ENCODE measurements around the gene TOMM70. TPM values are rescaled to one million over a fixed set of nuclear protein-coding genes. Genes with fewer than 3 reads are reported as not detected.
"Not testable (repeated sequence)": the region's sequence is repeated elsewhere in the genome, so short reads cannot be mapped to it uniquely, and the experiment has no call there.

TOMM70 gene
- polyA plus RNA-seq, 4 donors: 62.8 to 75.6 (median 67.7) TPM

DNA sequence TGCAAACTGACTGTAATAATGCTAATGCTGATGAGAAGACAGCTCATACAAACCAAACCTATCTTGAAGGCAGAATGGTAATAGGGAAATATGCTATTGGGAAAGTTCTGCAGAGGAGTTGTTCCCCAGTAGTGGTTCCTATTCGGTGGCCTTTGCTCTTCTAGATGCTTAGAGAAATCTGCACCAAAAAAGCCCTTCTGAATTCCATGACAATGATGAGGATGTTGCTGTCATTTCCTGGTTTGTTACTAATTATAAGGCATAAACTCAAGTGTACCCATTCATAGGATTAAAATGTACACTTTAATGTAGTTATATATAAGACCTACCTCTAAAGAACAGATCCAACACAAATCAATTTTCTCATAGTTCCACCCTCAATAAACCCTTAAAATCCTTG lies 30.1 kb downstream of the TOMM70 start:
- no peak for DNase-seq (ENCODE audit: low read depth in 4 of 4, low spot score in 2 of 4)

DNA sequence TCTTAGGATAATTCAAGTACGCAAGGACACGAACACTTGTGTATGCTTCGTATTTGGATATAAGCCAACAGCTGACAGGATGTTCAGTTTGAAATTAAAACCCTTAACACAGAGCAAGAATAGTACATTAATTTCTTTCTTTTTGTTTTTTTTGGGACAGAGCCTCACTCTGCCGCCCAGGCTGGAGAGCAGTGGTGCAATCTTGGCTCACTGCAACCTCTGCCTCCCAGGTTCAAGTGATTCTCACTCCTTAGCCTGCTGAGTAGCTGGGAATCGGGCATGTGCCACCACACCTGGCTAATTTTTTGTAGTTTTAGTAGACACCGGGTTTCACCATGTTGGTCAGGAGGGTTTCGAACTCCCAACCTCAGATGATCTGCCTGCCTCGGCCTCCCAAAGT lies 32.4 kb downstream of the TOMM70 start:
- no peak for DNase-seq (ENCODE audit: low read depth in 4 of 4, low spot score in 2 of 4)

DNA sequence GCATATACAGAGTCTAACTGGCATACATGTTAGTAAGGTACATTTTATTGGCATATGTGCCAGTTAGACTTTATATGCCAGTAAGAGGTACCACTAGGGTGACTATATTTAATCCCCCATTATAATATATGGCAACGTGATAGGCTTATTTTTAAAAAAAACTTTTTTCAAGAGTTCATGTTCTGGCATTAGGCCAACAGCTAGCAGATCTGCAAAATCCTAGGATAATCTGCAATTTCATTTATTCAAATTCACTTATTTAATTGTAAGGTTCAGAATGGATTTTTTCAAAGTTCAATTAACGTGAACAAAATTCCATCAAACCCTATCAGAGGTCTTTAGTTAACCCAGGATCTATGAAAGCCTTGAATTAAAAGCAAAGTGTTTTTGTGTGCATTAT lies 34.5 kb downstream of the TOMM70 start:
- no peak for DNase-seq (ENCODE audit: low read depth in 4 of 4, low spot score in 2 of 4)

DNA sequence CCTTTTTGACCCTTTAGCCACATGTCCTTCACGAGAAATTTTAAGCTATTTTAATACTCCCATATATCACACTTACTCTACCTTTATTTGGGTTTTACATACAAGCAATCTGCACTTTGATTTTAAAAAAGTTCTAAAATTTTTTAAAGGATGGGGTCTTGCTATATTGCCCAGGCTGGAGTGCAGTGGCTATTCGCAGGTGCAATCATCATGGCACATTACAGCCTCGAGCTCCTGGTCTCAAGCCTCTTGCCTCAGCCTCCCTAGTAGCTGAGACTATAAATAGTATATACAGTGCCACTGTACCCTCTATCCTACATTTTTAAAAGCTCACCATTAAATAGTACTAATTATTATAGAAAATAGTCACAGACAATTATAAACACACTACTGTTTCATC lies 36.5 kb downstream of the TOMM70 start:
- DNase-seq (ENCODE audit: low read depth in 4 of 4, low spot score in 2 of 4): no peak

DNA sequence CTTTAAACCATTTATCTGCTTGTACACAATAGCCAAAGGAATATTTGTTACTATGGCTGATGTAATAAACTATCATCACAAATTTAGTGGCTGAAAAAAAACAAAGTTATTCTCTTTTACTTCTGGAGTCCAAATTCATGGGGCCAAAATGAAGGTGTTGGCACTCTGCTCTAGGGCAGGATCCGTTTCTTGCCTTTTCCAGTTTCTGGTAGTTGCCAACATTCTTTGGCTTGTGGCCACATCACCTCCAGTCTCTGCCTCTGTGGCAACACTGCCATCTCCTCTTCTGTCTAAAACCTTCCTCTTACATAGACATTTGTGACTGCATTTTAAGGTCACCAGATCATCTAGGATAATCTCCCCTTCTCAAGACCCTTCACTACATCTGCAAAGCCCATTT lies 39.0 kb downstream of the TOMM70 start:
- no peak for DNase-seq (ENCODE audit: low read depth in 4 of 4, low spot score in 2 of 4)

DNA sequence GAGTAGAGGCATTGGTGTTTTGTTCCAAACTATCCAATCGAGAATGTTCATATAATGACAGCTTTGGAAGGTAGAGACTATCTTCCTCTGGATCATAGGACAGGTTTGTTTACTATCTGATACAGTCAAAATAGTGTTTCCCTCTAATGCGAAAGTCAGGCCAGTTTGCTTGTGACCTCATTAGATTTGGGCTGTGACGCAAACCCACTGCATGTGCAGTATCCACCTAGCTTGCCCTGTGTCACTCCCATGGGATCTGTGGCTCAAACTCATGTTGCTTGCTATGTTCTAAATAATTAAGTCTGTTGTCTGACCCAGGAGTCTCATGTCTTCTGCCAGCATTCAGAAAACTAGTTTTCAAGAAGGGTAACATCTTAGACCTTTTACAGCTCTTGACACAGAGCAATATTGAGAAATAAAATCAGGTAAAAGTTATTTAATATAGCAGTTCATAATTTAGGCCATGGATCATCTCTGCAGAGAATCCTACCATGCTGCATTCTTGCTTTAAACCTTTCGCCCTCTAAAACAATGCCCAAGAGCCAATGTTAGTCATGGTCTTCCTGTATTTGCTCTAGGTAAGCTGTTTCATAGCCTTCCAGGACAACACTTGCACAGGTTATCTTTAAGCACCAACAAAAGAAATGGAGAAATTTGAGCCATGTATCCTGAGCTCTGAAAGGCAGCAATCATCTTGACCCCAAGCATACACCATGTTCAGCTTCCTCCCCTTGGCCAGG lies 40.0 kb downstream of the TOMM70 start:
- DNase-seq (ENCODE audit: low read depth in 4 of 4, low spot score in 2 of 4): no peak

DNA sequence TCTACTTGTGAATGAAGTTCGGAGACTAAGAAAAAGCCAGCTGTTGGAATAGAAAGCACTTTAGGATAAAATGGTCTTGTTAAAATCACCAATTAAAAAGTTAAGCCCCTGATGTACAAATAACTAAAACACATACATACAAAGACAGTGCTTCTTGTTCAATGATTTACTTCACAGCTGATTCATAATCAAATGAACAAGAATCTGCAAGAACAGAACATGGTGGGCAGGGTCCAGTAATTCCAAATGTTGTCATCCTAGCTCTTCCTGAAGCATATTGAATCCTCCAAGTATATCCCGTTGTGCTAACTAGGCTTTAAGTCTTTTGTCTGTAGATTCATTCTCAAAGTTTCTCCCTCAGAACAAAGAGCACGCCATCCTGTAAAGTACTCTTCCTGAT lies 41.9 kb downstream of the TOMM70 start:
- DNase-seq (ENCODE audit: low read depth in 4 of 4, low spot score in 2 of 4): no peak

DNA sequence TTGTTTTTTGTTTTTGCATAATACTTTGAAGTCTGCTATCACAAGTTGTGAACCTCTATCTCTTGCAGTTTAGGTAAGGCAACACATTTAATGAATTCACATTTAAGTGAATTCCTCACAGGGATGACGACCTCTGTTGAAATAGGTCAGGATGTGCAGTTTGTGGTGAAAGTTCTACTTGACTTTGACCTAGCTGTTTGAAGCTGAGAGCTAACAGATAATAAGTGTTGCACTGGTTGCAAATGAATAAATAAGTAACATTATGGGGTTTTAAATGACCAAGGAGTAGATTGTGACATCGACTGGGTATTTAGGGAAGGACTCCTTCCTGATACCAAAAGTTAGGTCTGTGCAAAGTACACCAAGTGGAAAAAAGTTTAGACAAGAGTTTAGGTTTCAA lies 42.5 kb downstream of the TOMM70 start:
- no peak for DNase-seq (ENCODE audit: low read depth in 4 of 4, low spot score in 2 of 4)

DNA sequence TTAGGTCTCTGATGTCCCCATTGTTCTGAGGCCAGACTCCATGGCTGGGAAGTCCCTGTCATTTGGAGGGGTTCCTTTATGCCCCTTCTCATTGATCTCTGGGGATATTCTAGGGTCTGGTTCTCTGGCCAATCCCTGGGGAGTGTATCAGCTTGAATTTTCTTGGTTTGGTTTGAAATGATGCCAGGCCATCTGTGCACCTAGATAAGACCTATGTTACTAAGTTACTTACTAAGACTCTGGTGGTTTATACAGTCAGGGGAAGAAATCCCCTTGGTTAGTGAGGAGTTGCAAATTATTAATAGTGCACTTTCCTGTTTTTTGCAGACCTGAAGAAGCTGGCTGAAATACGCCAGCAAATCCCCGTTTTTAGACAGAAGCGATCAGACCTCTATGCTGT lies 46.0 kb downstream of the TOMM70 start:
- DNase-seq (ENCODE audit: low read depth in 4 of 4, low spot score in 2 of 4): no peak

DNA sequence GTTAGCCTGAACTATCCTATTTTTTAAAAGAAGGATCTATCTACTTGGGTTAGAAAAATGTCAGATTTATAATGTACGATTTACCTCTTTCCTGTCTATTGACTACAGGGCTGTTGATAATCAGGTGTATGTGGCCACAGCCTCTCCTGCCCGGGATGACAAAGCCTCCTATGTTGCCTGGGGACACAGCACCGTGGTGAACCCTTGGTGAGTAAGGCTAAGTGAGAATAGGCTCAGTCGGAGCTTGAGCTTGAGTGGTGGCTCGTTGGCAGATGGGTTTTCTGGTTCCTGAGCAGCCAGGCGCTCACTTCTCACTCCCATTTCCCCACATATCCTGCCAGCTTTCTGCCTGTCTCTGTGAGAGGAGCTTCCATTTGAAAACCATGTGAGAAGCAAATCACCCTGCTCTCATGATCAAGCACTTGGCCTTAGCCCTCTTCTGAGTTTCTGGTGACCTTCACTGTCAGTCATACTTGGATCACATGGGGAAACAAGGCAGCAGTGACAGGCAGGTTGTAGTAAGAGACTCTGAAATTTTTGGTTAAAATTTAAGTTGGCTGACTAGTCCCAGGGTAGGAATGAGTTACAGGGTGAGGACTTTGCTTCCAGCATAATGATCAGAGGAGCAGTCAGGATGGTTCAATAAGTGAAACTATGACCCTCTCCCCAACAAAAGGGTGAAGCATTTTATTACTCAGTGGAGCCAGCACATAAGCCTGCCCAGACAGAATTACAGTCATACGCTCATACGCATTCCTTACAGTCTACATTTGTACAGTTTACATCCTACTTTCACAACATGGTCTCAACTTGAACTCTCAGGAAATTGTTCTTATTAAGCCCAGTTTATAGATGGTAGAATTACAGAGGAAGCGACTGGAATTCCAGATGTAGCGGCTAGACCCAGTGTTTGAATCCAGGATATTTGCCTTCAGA lies 48.3 kb downstream of the TOMM70 start:
- DNase-seq (ENCODE audit: low read depth in 4 of 4, low spot score in 2 of 4): no peak

DNA sequence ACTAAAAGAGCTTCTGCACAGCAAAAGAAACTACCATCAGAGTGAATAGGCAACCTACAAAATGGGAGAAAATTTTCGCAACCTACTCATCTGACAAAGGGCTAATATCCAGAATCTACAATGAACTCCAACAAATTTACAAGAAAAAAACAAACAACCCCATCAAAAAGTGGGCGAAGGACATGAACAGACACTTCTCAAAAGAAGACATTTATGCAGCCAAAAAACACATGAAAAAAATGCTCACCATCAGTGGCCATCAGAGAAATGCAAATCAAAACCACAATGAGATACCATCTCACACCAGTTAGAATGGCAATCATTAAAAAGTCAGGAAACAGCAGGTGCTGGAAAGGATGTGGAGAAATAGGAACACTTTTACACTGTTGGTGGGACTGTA lies 49.1 kb downstream of the TOMM70 start:
- DNase-seq (ENCODE audit: low read depth in 4 of 4, low spot score in 2 of 4): not testable (repeated sequence)

DNA sequence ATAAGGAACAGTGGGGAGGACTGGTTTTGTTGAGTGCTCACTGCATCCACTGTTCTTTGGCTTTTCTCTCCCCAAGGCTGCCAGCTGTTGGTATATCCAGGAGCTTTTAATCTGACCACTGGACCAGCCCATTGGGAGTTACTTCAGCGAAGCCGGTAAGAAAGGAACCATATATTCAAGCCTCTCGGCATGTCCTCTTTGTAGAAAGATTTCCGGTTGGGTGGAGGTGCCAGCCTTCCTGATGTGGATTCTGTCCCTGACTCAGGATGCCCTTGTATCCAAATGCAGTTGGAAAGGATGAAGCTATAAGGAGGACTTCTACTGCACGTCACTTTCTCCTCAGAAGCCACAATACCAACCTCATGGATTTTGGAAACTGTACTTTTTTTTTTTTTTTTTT lies 52.2 kb downstream of the TOMM70 start:
- no peak for DNase-seq (ENCODE audit: low read depth in 4 of 4, low spot score in 2 of 4)

DNA sequence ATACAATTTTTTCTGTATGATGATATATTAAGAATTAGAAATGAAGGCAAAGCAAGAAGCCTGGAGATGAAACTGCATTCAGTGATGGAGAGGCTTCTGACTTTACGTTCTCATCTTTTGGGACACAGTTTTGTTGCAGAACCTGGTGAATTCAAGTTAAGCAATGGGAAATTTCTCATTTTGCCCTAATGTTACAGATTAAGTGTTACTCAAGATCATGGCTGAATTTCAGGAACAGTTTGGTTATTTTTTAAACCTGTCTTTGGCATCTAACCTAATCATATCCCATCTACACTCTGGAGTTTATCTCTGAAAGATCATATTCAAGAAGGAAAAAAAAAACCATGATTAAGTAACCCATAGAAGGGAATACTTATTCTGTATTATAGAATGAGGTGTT lies 60.4 kb downstream of the TOMM70 start:
- DNase-seq (ENCODE audit: low read depth in 4 of 4, low spot score in 2 of 4): no peak

DNA sequence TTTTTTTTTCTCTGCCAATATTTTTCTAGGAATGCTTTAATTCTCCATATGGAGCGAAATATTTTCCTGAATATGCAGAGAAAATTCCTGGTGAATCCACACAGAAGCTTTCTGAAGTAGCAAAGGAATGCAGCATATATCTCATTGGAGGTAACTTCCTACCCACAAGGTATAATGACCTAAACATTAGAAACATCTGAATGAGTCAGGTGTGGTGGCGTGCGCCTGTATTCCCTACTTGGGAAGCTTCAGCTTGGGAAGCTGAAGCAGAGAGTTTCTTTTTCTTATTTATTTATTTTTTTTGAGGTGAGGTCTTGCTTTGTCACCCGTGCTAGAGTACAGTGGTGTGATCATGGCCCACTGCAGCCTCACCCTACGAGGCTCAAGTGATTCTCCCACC lies 61.1 kb downstream of the TOMM70 start:
- DNase-seq (ENCODE audit: low read depth in 4 of 4, low spot score in 2 of 4): no peak

DNA sequence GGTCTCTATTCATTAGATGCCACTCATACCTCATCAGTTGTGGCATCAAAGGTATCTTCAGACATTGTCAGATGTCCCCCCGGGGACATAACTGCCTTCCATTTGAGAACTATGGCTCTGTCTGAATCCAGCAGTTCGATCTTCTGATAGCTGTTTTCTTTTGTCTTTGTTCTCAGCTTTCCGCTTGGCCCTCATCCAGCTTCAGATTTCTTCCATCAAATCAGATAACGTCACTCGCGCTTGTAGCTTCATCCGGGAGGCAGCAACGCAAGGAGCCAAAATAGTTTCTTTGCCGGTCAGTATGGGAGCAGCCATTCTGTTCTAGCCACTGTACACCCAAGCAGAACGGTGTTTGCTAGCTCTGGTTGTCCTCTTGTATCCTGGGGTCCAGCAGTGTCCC lies 62.0 kb downstream of the TOMM70 start:
- DNase-seq (ENCODE audit: low read depth in 4 of 4, low spot score in 2 of 4): no peak

DNA sequence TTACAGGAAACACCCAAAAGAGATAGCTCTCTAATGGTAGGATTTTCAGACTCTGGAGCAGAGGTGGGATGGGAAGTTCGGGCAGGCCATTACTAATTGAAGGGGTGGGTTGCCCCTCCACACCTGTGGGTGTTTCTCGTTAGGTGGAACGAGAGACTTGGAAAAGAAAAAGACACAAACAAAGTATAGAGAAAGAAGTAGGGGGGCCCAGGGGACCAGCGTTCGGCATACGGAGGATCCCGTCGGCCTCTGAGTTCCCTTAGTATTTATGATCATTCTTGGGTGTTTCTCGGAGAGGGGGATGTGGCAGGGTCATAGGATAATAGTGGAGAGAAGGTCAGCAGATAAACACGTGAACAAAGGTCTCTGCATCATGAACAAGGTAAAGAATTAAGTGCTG lies 64.7 kb downstream of the TOMM70 start:
- not testable (repeated sequence) for DNase-seq (ENCODE audit: low read depth in 4 of 4, low spot score in 2 of 4)

DNA sequence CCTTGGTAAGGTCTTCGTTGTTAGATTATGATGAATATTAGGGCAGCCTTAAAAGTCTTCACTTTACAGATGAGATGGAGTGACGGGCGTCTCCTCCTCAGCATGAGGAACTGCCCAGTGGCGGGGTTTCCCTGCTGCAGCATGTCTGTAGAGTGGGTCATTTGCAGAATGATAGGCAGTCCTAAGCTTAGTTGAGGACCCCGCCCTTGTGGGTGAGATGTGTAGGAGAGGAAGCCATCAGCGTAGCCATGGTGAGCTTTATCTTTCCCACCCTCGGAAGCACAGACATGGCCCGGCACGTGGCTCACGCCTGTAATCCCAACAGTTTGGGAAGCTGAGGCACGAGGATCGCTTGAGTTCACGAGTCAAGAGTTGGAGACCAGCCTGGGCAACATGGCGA lies 65.5 kb downstream of the TOMM70 start:
- peak in 1 of 4 donors; percentile 13 for DNase-seq (ENCODE audit: low read depth in 4 of 4, low spot score in 2 of 4)

DNA sequence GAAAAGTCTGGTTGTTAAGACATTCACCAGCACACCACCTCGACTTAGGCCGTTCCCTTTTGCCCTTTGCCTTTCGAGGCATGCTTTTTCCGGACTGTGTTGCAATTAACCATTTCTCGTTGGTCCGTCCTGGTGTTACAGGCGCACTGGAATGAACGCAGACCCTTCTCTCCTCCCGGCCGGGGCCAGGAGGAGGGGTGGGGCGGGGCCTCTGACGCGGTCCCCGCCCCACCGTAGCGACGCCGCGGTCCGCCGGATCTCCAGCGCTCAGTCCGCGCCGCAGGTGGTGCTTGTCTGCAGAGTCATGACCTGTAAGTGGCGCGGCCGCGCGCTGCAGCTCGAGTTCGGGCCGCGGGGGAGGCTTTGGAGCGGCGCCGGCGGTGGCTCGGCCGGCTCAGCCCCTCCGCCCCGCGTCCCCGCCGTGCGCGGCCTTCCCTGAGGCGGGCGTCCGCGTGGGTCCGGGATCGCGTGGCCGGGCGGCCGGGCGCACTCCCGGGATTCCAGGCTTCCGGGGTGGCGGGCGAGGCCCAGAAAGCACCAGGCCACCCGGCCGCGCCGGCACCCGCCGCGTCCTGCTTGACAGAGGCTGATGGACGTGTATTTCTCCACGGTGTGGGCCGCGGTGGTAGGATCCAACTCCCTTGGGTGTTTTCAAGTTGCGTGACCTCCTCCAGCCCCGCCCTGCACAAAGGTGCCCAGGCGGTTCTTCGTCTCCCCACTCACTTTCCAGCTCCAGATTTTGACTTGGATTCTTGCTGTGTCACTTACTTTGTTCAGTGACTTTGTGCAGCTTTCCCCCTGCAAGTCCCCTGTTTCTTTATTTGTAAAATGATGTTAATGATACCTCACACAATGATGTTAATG lies 66.2 kb downstream of the TOMM70 start, which contains the start of gene NIT2:
TSS of gene NIT2 (plus strand) at position 270 of the 864 bp plus-strand sequence. CDS start at position 305, 35 bp downstream.
- DNase-seq (ENCODE audit: low read depth in 4 of 4, low spot score in 2 of 4): peak; percentile 25 to 80 (median 65)

DNA sequence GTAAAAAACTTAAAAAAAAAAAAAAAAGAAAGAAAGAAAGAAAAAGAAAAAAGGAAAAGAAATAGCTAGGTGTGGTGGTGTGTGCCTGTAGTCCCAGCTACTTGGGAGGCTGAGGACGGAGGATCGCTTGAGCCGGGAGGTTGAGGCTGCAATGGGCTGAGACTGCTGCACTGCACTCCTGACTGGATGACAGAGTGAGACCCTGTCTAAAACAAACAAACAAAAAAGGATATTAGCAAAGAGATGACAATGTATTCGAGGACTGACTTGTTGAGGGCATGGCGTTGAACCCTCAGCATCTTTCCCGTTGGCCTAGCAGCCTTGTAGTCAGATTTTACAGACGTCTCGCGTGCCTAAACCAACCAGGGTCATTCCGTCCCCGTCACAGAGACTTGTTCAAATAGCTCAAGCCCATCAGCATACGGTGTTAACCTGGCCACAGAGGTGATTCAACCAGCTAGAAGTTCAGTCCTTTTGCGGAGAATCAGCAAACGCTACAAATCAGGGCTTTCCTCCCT lies 66.9 kb downstream of the TOMM70 start:
- peak in 1 of 4 donors; percentile 64 for DNase-seq (ENCODE audit: low read depth in 4 of 4, low spot score in 2 of 4)

DNA sequence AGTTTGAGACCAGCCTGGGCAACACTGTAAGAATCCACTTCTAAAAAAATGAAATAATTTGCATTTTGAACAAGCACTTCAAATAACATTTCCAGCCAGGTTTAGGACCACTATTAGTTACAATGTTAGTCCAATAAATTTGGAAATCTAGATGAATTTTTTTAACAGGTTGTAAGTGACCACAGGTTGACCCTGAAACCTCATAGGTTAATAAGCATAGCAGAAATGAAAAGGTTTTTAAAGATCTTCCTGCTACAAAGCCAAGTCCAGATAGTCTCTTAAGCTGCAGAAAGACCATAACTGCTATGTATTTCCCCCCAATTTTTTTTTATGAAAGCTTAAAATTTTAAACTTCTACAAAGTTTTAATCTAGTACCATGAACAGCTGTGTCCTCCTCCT lies 67.8 kb downstream of the TOMM70 start:
- DNase-seq (ENCODE audit: low read depth in 4 of 4, low spot score in 2 of 4): no peak

DNA sequence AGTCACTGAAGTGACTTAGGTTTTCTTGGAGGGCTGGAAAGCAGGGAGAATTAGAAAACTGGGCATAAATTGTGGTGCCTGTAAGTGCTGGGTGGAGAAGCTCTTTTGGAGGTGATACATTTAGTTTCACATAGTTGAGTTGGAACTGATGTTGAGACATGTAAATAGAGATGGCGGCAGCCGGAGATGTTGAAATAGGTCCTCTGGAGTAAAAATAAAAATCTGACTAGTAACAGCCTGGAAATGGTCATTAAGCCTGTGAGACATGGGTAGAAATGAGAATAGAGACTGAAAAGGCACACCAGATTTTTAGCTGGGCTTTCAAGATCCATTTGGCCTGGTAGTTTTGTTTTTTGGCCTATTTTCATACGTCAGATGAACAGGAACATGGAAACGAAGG lies 69.2 kb downstream of the TOMM70 start:
- DNase-seq (ENCODE audit: low read depth in 4 of 4, low spot score in 2 of 4): no peak
